ENCODE results near the gene RORB.
"Not testable (repeated sequence)": the region's sequence is repeated elsewhere in the genome, so short reads cannot be mapped to it uniquely, and the experiment has no call there.

The RORB gene

DNA sequence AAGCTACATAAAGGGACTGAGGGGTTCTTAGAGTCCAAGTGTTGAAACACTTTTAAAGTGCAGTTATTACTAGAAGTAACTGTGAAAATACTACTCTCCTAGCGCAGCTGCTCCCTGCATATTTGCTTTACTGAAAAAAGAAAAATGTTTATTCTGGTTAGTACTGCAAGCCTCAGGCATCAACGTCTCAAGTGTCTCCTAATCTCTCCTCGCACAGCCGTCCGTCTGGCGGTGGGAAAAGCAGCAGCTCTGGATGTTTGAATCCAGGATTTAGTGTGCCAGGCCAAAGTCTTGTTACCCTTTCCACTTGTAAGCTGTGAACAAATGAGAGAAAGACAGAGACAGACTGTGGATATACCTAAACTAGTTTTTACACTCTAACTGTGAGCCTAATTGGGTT, 31.1 kb downstream of the RORB start:
- Histone ChIP-seq H3K36me3 (replicated peaks in 1 of 2; ENCODE audit: control insufficient read depth in 2 of 2, insufficient read depth in 2 of 2, low read length in 2 of 2) (no peaks in the 10 kb centered on the region), H2BK12ac (ENCODE audit: low read length) (no peak overlapping the region), H3K4me1 (ENCODE audit: control insufficient read depth in 2 of 2, insufficient read depth in 1 of 2, low read depth in 1 of 2, low read length in 2 of 2) (no peaks in the 10 kb centered on the region), H3K23ac (ENCODE audit: low read depth, low read length, poor library complexity) (no peak overlapping the region), H3K4me2 (ENCODE audit: insufficient read depth, low read length, poor library complexity, severe bottlenecking) (no peak overlapping the region), H3K9me3 (replicated peaks in 1 of 2; ENCODE audit: control insufficient read depth in 2 of 2, insufficient read depth in 1 of 2, low read depth in 1 of 2, low read length in 2 of 2) (no peaks in the 10 kb centered on the region), H2AFZ (ENCODE audit: low read length) (no peak overlapping the region), H3K27me3 (ENCODE audit: control insufficient read depth in 3 of 3, insufficient read depth in 3 of 3, low read depth in 1 of 3, low read length in 3 of 3) (no peaks in the 10 kb centered on the region), H4K8ac (ENCODE audit: low read depth, low read length) (no peak overlapping the region), H3K4ac (ENCODE audit: low read length) (no peak overlapping the region), H2AK5ac (ENCODE audit: low read depth, low read length) (no peak overlapping the region), H2BK15ac (ENCODE audit: low read length) (no peak overlapping the region), H2BK5ac (ENCODE audit: low read length) (no peak overlapping the region), H3K14ac (ENCODE audit: low read length) (no peak overlapping the region), H3K9ac (ENCODE audit: low read depth, low read length, poor library complexity) (no peak overlapping the region), H4K91ac (ENCODE audit: low read depth, low read length, poor library complexity) (no peak overlapping the region), H3K27ac (replicated peaks; ENCODE audit: low read length) (no peak overlapping the region), H2BK120ac (ENCODE audit: low read depth, low read length) (no peak overlapping the region), H3K4me3 (ENCODE audit: low read length in 2 of 2) (no peak overlapping the region), H3K79me1 (ENCODE audit: low read depth, low read length) (no peaks in the 10 kb centered on the region), H3K18ac (ENCODE audit: low read length) (no peak overlapping the region)
- DNase-seq (ENCODE audit: low spot score): no peak
- no CpG with 5 or more reads among the region's 6 CpGs for WGBS, 2 donors (ENCODE audit: extremely low coverage in 2 of 2, insufficient read length in 2 of 2, insufficient replicate concordance in 1 of 2)

- not testable (repeated sequence) for H3K27ac ChIP-seq (replicated peaks; ENCODE audit: low read length); H3K4me3 ChIP-seq (ENCODE audit: low read length in 2 of 2); H3K14ac ChIP-seq (ENCODE audit: low read length); H3K9me3 ChIP-seq (replicated peaks in 1 of 2; ENCODE audit: control insufficient read depth in 2 of 2, insufficient read depth in 1 of 2, low read depth in 1 of 2, low read length in 2 of 2); H2BK12ac ChIP-seq (ENCODE audit: low read length); H2BK120ac ChIP-seq (ENCODE audit: low read depth, low read length); H3K36me3 ChIP-seq (replicated peaks in 1 of 2; ENCODE audit: control insufficient read depth in 2 of 2, insufficient read depth in 2 of 2, low read length in 2 of 2); H2AFZ ChIP-seq (ENCODE audit: low read length); H3K18ac ChIP-seq (ENCODE audit: low read length); H2AK5ac ChIP-seq (ENCODE audit: low read depth, low read length); H2BK15ac ChIP-seq (ENCODE audit: low read length); H3K4me1 ChIP-seq (ENCODE audit: control insufficient read depth in 2 of 2, insufficient read depth in 1 of 2, low read depth in 1 of 2, low read length in 2 of 2); H3K27me3 ChIP-seq (ENCODE audit: control insufficient read depth in 3 of 3, insufficient read depth in 3 of 3, low read depth in 1 of 3, low read length in 3 of 3); H3K4me2 ChIP-seq (ENCODE audit: insufficient read depth, low read length, poor library complexity, severe bottlenecking); H3K9ac ChIP-seq (ENCODE audit: low read depth, low read length, poor library complexity); H4K8ac ChIP-seq (ENCODE audit: low read depth, low read length); H3K4ac ChIP-seq (ENCODE audit: low read length); H3K23ac ChIP-seq (ENCODE audit: low read depth, low read length, poor library complexity); H2BK5ac ChIP-seq (ENCODE audit: low read length); H3K79me1 ChIP-seq (ENCODE audit: low read depth, low read length); H4K91ac ChIP-seq (ENCODE audit: low read depth, low read length, poor library complexity); DNase-seq (ENCODE audit: low spot score)
- WGBS, 2 donors (ENCODE audit: extremely low coverage in 2 of 2, insufficient read length in 2 of 2, insufficient replicate concordance in 1 of 2): no CpG with 5 or more reads among the region's 8 CpGs
Observed at GRCh38 chr9:74530458-74530857, 33.3 kb downstream of the RORB start.

DNA sequence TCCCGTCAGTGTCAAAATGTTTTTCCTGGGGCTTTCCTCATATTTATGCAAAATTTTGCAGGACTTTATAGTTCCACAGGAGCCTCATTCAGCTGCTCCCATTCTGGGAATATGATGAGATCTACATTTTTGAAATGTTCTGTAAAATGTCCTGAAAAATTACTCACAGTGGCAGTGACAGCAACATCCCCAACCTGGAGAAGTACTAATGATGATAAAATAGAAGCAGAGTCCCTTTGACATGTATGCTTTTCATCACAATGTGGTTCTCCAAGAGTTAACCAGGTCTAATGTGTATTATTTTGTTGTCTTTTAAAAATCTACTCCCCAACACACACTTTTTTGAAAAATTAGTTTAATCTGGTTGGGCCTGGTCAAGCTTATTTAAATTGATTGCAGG, 36.1 kb downstream of the RORB start:
- Histone ChIP-seq H2AK5ac (ENCODE audit: low read depth, low read length) (no peak overlapping the region), H2BK15ac (ENCODE audit: low read length) (no peak overlapping the region), H3K4me2 (ENCODE audit: insufficient read depth, low read length, poor library complexity, severe bottlenecking) (no peak overlapping the region), H3K4me1 (ENCODE audit: control insufficient read depth in 2 of 2, insufficient read depth in 1 of 2, low read depth in 1 of 2, low read length in 2 of 2) (no peaks in the 10 kb centered on the region), H2AFZ (ENCODE audit: low read length) (no peak overlapping the region), H3K4me3 (ENCODE audit: low read length in 2 of 2) (no peak overlapping the region), H3K9ac (ENCODE audit: low read depth, low read length, poor library complexity) (no peak overlapping the region), H3K36me3 (replicated peaks in 1 of 2; ENCODE audit: control insufficient read depth in 2 of 2, insufficient read depth in 2 of 2, low read length in 2 of 2) (no peaks in the 10 kb centered on the region), H3K9me3 (replicated peaks in 1 of 2; ENCODE audit: control insufficient read depth in 2 of 2, insufficient read depth in 1 of 2, low read depth in 1 of 2, low read length in 2 of 2) (no peaks in the 10 kb centered on the region), H3K4ac (ENCODE audit: low read length) (no peak overlapping the region), H2BK12ac (ENCODE audit: low read length) (no peak overlapping the region), H4K91ac (ENCODE audit: low read depth, low read length, poor library complexity) (no peak overlapping the region), H3K18ac (ENCODE audit: low read length) (no peak overlapping the region), H3K27ac (replicated peaks; ENCODE audit: low read length) (no peak overlapping the region), H2BK120ac (ENCODE audit: low read depth, low read length) (no peak overlapping the region), H4K8ac (ENCODE audit: low read depth, low read length) (no peak overlapping the region), H3K14ac (ENCODE audit: low read length) (no peak overlapping the region), H3K27me3 (ENCODE audit: control insufficient read depth in 3 of 3, insufficient read depth in 3 of 3, low read depth in 1 of 3, low read length in 3 of 3) (no peaks in the 10 kb centered on the region), H2BK5ac (ENCODE audit: low read length) (no peak overlapping the region), H3K23ac (ENCODE audit: low read depth, low read length, poor library complexity) (no peak overlapping the region), H3K79me1 (ENCODE audit: low read depth, low read length) (no peaks in the 10 kb centered on the region)
- WGBS, 2 donors (ENCODE audit: extremely low coverage in 2 of 2, insufficient read length in 2 of 2, insufficient replicate concordance in 1 of 2): no CpG with 5 or more reads among the region's 1 CpG
- DNase-seq (ENCODE audit: low spot score): no peak

DNA sequence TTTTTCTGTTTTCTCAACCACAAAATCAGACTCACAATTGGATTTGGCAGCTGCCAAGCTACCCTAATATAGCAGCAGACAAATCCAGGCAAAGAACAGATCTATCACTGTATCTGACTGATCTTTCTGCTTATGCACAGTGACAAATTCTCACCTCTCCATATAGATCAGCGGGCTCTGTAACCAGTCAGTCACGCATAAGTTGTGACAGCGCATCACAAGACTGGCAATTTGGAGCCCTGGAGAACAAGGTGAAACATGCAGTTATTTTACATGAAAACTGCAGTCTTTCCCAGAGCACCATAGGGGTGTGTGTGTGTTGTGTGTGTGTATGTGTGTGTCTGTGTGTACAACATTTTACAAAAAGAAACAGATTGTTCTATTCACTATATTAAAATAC, 37.7 kb downstream of the RORB start:
- Histone ChIP-seq H3K4me3 (ENCODE audit: low read length in 2 of 2) (no peak overlapping the region), H3K9ac (ENCODE audit: low read depth, low read length, poor library complexity) (no peak overlapping the region), H3K4me2 (ENCODE audit: insufficient read depth, low read length, poor library complexity, severe bottlenecking) (no peak overlapping the region), H3K4ac (ENCODE audit: low read length) (no peak overlapping the region), H3K9me3 (replicated peaks in 1 of 2; ENCODE audit: control insufficient read depth in 2 of 2, insufficient read depth in 1 of 2, low read depth in 1 of 2, low read length in 2 of 2) (no peaks in the 10 kb centered on the region), H3K27me3 (ENCODE audit: control insufficient read depth in 3 of 3, insufficient read depth in 3 of 3, low read depth in 1 of 3, low read length in 3 of 3) (no peaks in the 10 kb centered on the region), H3K23ac (ENCODE audit: low read depth, low read length, poor library complexity) (no peak overlapping the region), H2BK15ac (ENCODE audit: low read length) (no peak overlapping the region), H3K14ac (ENCODE audit: low read length) (no peak overlapping the region), H4K8ac (ENCODE audit: low read depth, low read length) (no peak overlapping the region), H2BK120ac (ENCODE audit: low read depth, low read length) (no peak overlapping the region), H3K36me3 (replicated peaks in 1 of 2; ENCODE audit: control insufficient read depth in 2 of 2, insufficient read depth in 2 of 2, low read length in 2 of 2) (no peaks in the 10 kb centered on the region), H2AFZ (ENCODE audit: low read length) (no peak overlapping the region), H2AK5ac (ENCODE audit: low read depth, low read length) (no peak overlapping the region), H2BK12ac (ENCODE audit: low read length) (no peak overlapping the region), H3K4me1 (ENCODE audit: control insufficient read depth in 2 of 2, insufficient read depth in 1 of 2, low read depth in 1 of 2, low read length in 2 of 2) (no peaks in the 10 kb centered on the region), H2BK5ac (ENCODE audit: low read length) (no peak overlapping the region), H3K27ac (replicated peaks; ENCODE audit: low read length) (no peak overlapping the region), H3K79me1 (ENCODE audit: low read depth, low read length) (no peaks in the 10 kb centered on the region), H3K18ac (ENCODE audit: low read length) (no peak overlapping the region), H4K91ac (ENCODE audit: low read depth, low read length, poor library complexity) (no peak overlapping the region)
- no peak for DNase-seq (ENCODE audit: low spot score)
- WGBS, 2 donors (ENCODE audit: extremely low coverage in 2 of 2, insufficient read length in 2 of 2, insufficient replicate concordance in 1 of 2): no CpG with 5 or more reads among the region's 3 CpGs
